ENCODE measurements around the gene ZNF385B.

Gene ZNF385B

DNA sequence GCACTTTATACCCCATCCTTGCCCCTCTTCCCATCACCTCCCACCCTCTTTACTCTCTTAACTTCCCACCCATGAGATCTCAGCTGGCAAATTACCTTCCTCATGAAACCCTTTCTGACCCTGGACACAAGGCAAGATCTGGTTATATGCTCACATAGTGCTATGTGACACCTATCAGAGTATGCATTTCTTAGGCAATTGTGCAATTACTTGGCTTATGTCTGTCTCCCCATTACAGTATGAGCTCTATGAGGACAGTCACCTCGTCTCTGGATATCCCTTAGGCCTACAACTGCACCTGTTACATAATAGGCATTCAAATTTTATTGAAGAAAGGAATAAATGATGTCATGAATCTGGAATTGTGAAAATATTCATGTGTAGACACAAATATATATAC is 91.4 kb downstream of the ZNF385B start:
- TF ChIP-seq CTCF (conservative IDR thresholded peaks at IDR 0.05), result no peak
- no peak overlapping the region for H3K27ac ChIP-seq

DNA sequence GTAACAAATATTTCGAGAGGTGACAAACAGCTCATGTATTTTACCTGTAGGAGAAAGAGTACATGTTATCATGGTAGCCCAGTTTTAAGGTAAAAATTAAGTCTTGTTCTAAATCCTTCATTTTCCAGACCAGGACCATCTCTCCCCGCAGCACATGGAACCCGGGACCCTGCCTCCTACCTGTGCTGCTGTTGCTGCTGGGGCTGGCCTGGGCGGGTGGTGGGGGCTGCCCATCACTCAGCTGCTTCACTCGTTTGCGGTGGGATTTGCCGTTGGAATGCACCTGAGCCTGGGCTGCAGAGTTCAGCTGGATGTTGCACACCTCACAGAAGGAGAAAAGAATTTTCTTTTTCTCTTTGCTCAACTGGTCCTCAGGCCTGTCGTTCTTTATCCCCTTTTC is 92.1 kb downstream of the ZNF385B start:
- TF ChIP-seq CTCF (conservative IDR thresholded peaks at IDR 0.05), result no peak

GRCh38 chr2:179768765-179769164 is 92.6 kb downstream of the ZNF385B start:
- no peak for TF ChIP-seq CTCF (conservative IDR thresholded peaks at IDR 0.05)
- H3K27ac ChIP-seq, result peak overlapping the region; percentile 53

More for the DNA sequence above, 92.1 kb downstream of the ZNF385B start:
- H3K27ac ChIP-seq, result peak overlapping the region; percentile 53

DNA sequence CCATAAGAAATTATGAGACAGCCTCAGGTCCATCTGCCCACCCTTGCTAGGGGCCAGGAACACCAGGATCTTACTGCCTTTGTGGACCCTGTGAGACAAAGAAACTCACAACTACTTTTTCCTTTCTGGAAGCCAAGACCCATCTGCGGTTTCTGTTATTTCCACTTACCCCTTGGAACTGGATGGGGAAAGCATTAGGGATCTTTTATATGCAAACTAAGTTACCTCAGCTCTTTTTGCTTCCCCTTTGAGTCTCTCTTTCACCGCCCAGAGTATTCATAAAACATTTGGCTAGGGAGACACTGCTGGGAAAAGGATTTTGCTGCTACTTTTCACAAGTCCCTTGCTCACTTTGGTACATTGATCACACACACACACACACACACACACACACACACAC is 95.7 kb downstream of the ZNF385B start:
- no peak overlapping the region for H3K27ac ChIP-seq
- no peak for TF ChIP-seq CTCF (conservative IDR thresholded peaks at IDR 0.05)

- no peak overlapping the region for H3K27ac ChIP-seq
- TF ChIP-seq CTCF (conservative IDR thresholded peaks at IDR 0.05), result no peak
Observed at GRCh38 chr2:179764710-179765109, 96.7 kb downstream of the ZNF385B start.

DNA sequence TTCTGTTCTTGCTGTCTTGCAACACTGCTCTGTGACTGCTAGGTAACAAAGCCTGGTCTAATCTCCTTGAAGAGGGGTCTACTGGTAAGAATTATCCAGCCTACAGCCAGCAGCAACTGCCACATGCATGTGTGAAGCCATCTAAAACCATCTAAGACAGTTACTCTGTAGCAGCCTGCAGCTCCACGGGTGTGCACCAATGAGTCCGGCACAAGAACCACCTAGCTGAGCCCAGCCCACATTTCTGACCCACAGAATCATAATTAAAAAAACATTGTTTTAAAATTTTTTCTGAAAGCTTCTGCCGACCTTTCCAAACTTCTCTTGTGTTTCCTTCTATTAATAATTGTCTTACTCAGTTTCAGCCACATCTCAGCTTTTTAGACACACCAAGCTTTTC is 102.8 kb downstream of the ZNF385B start:
- H3K27ac ChIP-seq, result no peak overlapping the region
- TF ChIP-seq CTCF (conservative IDR thresholded peaks at IDR 0.05), result no peak

DNA sequence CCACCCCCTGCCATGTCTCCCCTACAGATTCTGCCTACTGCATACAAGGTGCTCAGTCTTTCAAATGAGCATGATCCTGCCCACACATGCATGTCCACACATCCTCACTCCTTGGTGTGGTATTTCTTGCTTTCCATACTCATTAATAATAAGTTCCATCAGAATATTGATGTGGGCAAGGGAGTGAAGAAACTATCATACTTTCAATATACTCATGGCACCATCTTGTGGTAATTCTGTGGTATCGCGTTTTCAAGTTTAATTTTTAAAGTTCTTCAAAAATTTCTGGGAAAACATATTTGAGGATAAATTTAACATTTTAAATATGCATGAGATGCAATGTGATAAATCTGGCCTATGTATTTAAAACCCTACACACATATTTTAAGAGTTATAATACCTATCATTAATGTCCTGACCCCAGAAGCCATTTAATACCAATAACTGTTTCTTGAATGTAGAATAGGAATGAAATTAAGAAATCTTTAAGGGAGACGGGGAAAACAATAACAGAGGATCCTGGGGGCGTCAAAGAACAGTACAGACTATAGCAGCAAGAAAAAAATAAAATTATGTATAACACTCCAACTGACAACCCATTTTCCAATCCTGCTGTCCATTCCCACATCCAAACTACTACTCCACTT is 110.1 kb downstream of the ZNF385B start:
- TF ChIP-seq CTCF (conservative IDR thresholded peaks at IDR 0.05), result peak; percentile 72
- H3K27ac ChIP-seq, result peak overlapping the region; percentile 19; the same call in 1 of the 2 replicates

Data from VCaP (cell line).